Activated T-helper 2 cell treated with anti-CD3 and anti-CD28 coated beads, Interferon-gamma antibody, Interleukin-2, Interleukin-4, amounts not matched to agents 10 μg/mL and 5 μg/mL and 100 μg/mL, durations not matched to agents 14 hours and 24 hours and 36 hours (primary cell): ENCODE data around the gene APBB2. TPM values are rescaled to one million over a fixed set of nuclear protein-coding genes. Genes with fewer than 3 reads are reported as not detected.
"Not testable (repeated sequence)": the region's sequence is repeated elsewhere in the genome, so short reads cannot be mapped to it uniquely, and the experiment has no call there.

Experiments
- DNase-seq: peaks from one replicate; pipeline ENCODE4 v3.0.0; 2021; ENCODE audit warnings: low spot score
- H3K27ac Mint-ChIP-seq: one replicate; pipeline ENCODE4 v1.8.0; 2021; ENCODE audit warnings: mixed read lengths
- H3K27me3 Mint-ChIP-seq: one replicate; pipeline ENCODE4 v1.8.0; 2021; ENCODE audit warnings: low read depth, mixed read lengths
- H3K36me3 Mint-ChIP-seq: one replicate; pipeline ENCODE4 v1.8.0; 2021; ENCODE audit warnings: low read depth, mixed read lengths
- H3K4me1 Mint-ChIP-seq: one replicate; pipeline ENCODE4 v1.8.0; 2021; ENCODE audit warnings: low read depth, mixed read lengths
- H3K4me3 Mint-ChIP-seq: one replicate; pipeline ENCODE4 v1.8.0; 2021; ENCODE audit warnings: low read depth, mild to moderate bottlenecking, moderate library complexity, mixed read lengths
- H3K9me3 Mint-ChIP-seq: one replicate; pipeline ENCODE4 v1.8.0; 2021; ENCODE audit warnings: mixed read lengths
- intact Hi-C: fragments of 100-400 bp; cut with micrococcal nuclease; formaldehyde crosslinking; loops from one replicate; pipeline ENCODE4 v1.15.1; 2023
- total RNA-seq: library from RNA; stranded (reverse); gene quantifications from 2 replicates; pipeline ENCODE4 v1.2.3, GENCODE V29; 2022

The APBB2 gene
- total RNA-seq, 1 donor from 2014 or later: 0.73 TPM

GRCh38 chr4:40827758-40828157 lies 386.6 kb downstream of the APBB2 start:
- intact Hi-C loops: no loop called here

GRCh38 chr4:40826821-40827220 lies 387.5 kb downstream of the APBB2 start:
- Mint-ChIP-seq H3K4me1 (no peaks in the 10 kb centered on the region), H3K4me3 (no peak overlapping the region), H3K9me3 (no peaks in the 10 kb centered on the region), H3K36me3 (no peaks in the 10 kb centered on the region), H3K27me3 (peaks cover 7% of the 10 kb centered on the region), H3K27ac (no peak overlapping the region)
- no peak for DNase-seq
- intact Hi-C loops: no loop called here

More at GRCh38 chr4:40827758-40828157, 386.6 kb downstream of the APBB2 start:
- H3K9me3 Mint-ChIP-seq: no peaks in the 10 kb centered on the region
- no peak overlapping the region for H3K27ac Mint-ChIP-seq
- no peaks in the 10 kb centered on the region for H3K36me3 Mint-ChIP-seq
- no peak overlapping the region for H3K4me3 Mint-ChIP-seq
- H3K4me1 Mint-ChIP-seq: no peaks in the 10 kb centered on the region
- no peak for DNase-seq
- H3K27me3 Mint-ChIP-seq: peaks cover 7% of the 10 kb centered on the region

- H3K9me3 Mint-ChIP-seq: no peaks in the 10 kb centered on the region
- intact Hi-C loops: no loop called here
- no peak overlapping the region for H3K27ac Mint-ChIP-seq
- no peaks in the 10 kb centered on the region for H3K36me3 Mint-ChIP-seq
- no peak overlapping the region for H3K4me3 Mint-ChIP-seq
- no peak for DNase-seq
- no peaks in the 10 kb centered on the region for H3K4me1 Mint-ChIP-seq
- peaks cover 7% of the 10 kb centered on the region for H3K27me3 Mint-ChIP-seq
Observed at GRCh38 chr4:40825014-40825838, 389.1 kb downstream of the APBB2 start.

- DNase-seq: no peak
- no peak overlapping the region for H3K27ac Mint-ChIP-seq
- no peak overlapping the region for H3K4me3 Mint-ChIP-seq
- peaks cover 3% of the 10 kb centered on the region for H3K27me3 Mint-ChIP-seq
- no peaks in the 10 kb centered on the region for H3K9me3 Mint-ChIP-seq
- no peaks in the 10 kb centered on the region for H3K36me3 Mint-ChIP-seq
- intact Hi-C loops: no loop called here
- no peaks in the 10 kb centered on the region for H3K4me1 Mint-ChIP-seq
Observed at GRCh38 chr4:40822420-40823166, 391.7 kb downstream of the APBB2 start.

- Mint-ChIP-seq H3K4me3 (no peak overlapping the region), H3K9me3 (no peaks in the 10 kb centered on the region), H3K36me3 (no peaks in the 10 kb centered on the region), H3K27ac (no peak overlapping the region), H3K4me1 (no peaks in the 10 kb centered on the region), H3K27me3 (no peaks in the 10 kb centered on the region)
- intact Hi-C loops: no loop called here
- no peak for DNase-seq
Observed at GRCh38 chr4:40820101-40820500, 394.2 kb downstream of the APBB2 start.

GRCh38 chr4:40817157-40817556 lies 397.2 kb downstream of the APBB2 start:
- H3K36me3 Mint-ChIP-seq, H3K27ac Mint-ChIP-seq, H3K27me3 Mint-ChIP-seq, intact Hi-C loops, H3K4me3 Mint-ChIP-seq, H3K9me3 Mint-ChIP-seq, DNase-seq, H3K4me1 Mint-ChIP-seq: not testable (repeated sequence)

- H3K4me3 Mint-ChIP-seq: no peak overlapping the region
- H3K27ac Mint-ChIP-seq: no peak overlapping the region
- intact Hi-C loops: no loop called here
- no peak for DNase-seq
- H3K27me3 Mint-ChIP-seq: peaks cover 14% of the 10 kb centered on the region
- no peaks in the 10 kb centered on the region for H3K9me3 Mint-ChIP-seq
- no peaks in the 10 kb centered on the region for H3K36me3 Mint-ChIP-seq
- no peaks in the 10 kb centered on the region for H3K4me1 Mint-ChIP-seq
Observed at GRCh38 chr4:40812856-40813255, 401.5 kb downstream of the APBB2 start.

- Mint-ChIP-seq H3K9me3 (no peaks in the 10 kb centered on the region), H3K27ac (no peak overlapping the region), H3K4me3 (no peak overlapping the region), H3K36me3 (no peaks in the 10 kb centered on the region), H3K4me1 (no peaks in the 10 kb centered on the region), H3K27me3 (peaks cover 15% of the 10 kb centered on the region)
- DNase-seq: no peak
- intact Hi-C loops: no loop called here
Observed at GRCh38 chr4:40812386-40812785, 402.0 kb downstream of the APBB2 start.

- no peak overlapping the region for H3K4me3 Mint-ChIP-seq
- peaks cover 16% of the 10 kb centered on the region for H3K27me3 Mint-ChIP-seq
- no peak for DNase-seq
- intact Hi-C loops: no loop called here
- H3K4me1 Mint-ChIP-seq: no peaks in the 10 kb centered on the region
- H3K27ac Mint-ChIP-seq: no peak overlapping the region
- H3K9me3 Mint-ChIP-seq: no peaks in the 10 kb centered on the region
- H3K36me3 Mint-ChIP-seq: no peaks in the 10 kb centered on the region
Observed at GRCh38 chr4:40811956-40812355, 402.4 kb downstream of the APBB2 start.

- no peak overlapping the region for H3K27ac Mint-ChIP-seq
- peaks cover 17% of the 10 kb centered on the region for H3K27me3 Mint-ChIP-seq
- intact Hi-C loops: no loop called here
- no peak for DNase-seq
- no peaks in the 10 kb centered on the region for H3K9me3 Mint-ChIP-seq
- no peak overlapping the region for H3K4me3 Mint-ChIP-seq
- H3K4me1 Mint-ChIP-seq: no peaks in the 10 kb centered on the region
- no peaks in the 10 kb centered on the region for H3K36me3 Mint-ChIP-seq
Observed at GRCh38 chr4:40808926-40809457, 405.4 kb downstream of the APBB2 start.

GRCh38 chr4:40804598-40804997 lies 409.7 kb downstream of the APBB2 start:
- Mint-ChIP-seq H3K4me1 (no peaks in the 10 kb centered on the region), H3K27me3 (peaks cover 11% of the 10 kb centered on the region), H3K9me3 (no peaks in the 10 kb centered on the region), H3K27ac (no peak overlapping the region), H3K4me3 (no peak overlapping the region), H3K36me3 (no peaks in the 10 kb centered on the region)
- intact Hi-C loops: no loop called here
- DNase-seq: no peak

- intact Hi-C loops: no loop called here
- H3K9me3 Mint-ChIP-seq: no peaks in the 10 kb centered on the region
- H3K27me3 Mint-ChIP-seq: peaks cover 7% of the 10 kb centered on the region
- H3K4me3 Mint-ChIP-seq: no peak overlapping the region
- no peaks in the 10 kb centered on the region for H3K4me1 Mint-ChIP-seq
- no peak overlapping the region for H3K27ac Mint-ChIP-seq
- H3K36me3 Mint-ChIP-seq: no peaks in the 10 kb centered on the region
- no peak for DNase-seq
Observed at GRCh38 chr4:40800064-40800463, 414.3 kb downstream of the APBB2 start.

GRCh38 chr4:40789771-40790170 lies 424.6 kb downstream of the APBB2 start:
- Mint-ChIP-seq H3K27ac (no peak overlapping the region), H3K36me3 (no peaks in the 10 kb centered on the region), H3K4me1 (no peaks in the 10 kb centered on the region), H3K27me3 (peaks cover 36% of the 10 kb centered on the region), H3K9me3 (no peaks in the 10 kb centered on the region), H3K4me3 (no peak overlapping the region)
- no peak for DNase-seq
- intact Hi-C loops: no loop called here
